Measurements from ENCODE around the gene TCP11L2. TPM values are rescaled to one million over a fixed set of nuclear protein-coding genes. Genes with fewer than 3 reads are reported as not detected.
A peak's percentile ranks its signal among the peaks of the same experiment; 100 is the strongest.
"Not testable (repeated sequence)": the region's sequence is repeated elsewhere in the genome, so short reads cannot be mapped to it uniquely, and the experiment has no call there.

TCP11L2 gene
- polyA plus RNA-seq, 3 donors: 16.7 to 20.6 (median 19.6) TPM

DNA sequence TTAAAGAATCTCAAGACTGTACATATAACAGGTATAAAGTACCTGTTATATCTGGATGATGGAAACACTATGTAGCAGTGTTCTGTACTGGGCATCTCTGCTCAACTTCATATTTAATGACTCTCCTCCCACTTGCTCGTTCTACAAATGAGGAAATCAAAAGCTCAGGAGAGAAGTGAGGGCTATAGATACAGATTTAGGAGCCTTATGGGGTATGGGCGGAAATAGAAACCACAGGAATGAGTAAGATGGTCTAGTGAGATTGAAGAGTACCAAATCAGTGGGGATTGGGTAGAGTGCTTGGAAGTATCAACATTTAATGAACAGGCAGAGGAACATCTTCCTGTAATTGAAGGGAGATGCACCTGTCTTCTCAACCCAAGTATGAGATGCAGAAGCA is 31.2 kb downstream of the TCP11L2 start:
- no peak for DNase-seq (ENCODE audit: low read depth in 3 of 3, low spot score in 2 of 3)

GRCh38 chr12:106341086-106341877 is 38.7 kb downstream of the TCP11L2 start:
- DNase-seq (ENCODE audit: low read depth in 3 of 3, low spot score in 2 of 3): no peak

- no peak for DNase-seq (ENCODE audit: low read depth in 3 of 3, low spot score in 2 of 3)
Measured at GRCh38 chr12:106342397-106343213, 40.1 kb downstream of the TCP11L2 start.

DNA sequence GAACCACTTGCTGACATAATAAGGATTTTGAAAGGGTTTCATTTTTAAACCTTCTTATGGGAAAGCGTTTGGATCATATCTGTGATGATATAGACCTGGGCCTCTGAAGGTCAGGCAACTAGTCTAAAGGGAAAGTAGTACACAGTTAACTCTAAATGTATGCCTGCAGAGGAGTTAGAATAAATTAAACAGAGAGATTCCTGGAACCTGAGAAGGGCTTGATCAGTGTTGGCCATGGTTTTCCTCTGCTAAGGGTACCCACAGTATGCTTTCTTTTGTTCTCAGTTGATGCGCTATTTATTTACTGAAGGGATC is 40.6 kb downstream of the TCP11L2 start:
- DNase-seq (ENCODE audit: low read depth in 3 of 3, low spot score in 2 of 3): no peak

DNA sequence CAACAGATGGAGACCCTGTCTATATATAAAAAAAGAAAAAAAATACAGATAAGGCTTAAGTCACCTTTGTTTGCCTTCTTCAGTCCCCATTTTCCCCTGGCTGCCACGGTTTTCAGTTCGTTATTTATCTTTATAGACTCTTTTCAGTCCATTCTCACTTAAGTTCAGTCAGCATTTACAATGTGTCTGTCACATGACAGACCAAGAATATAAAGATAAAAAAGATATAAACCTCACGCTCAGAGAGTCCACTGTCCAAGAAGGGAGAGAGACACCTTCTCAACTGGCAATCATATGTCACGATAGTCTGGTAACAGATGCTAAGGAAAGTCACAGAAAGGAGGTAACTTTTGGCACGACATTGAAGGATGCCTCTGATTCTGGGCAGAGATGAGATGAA is 41.6 kb downstream of the TCP11L2 start:
- DNase-seq (ENCODE audit: low read depth in 3 of 3, low spot score in 2 of 3): no peak

DNA sequence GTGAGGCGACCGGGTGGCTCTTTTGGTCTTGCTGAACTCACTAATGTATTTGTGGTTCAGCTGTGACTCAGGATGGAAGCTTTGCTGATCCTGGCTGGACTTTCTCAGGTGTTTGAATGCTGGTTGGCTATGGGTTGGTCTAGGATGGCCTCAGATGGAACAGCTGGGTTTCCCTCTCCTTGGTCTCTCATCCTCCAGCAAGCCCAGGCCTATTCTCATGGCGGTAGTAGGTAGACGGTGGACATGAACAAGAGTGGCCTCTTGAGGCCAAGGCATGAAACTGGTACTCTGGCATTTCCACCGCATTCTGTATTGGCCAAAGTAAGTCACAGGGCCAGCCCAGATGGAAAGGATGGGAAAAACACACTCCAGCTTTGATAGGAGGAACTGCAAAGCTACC is 43.2 kb downstream of the TCP11L2 start:
- peak in 1 of 3 donors; percentile 30 for DNase-seq (ENCODE audit: low read depth in 3 of 3, low spot score in 2 of 3)

- no peak for DNase-seq (ENCODE audit: low read depth in 3 of 3, low spot score in 2 of 3)
Measured at GRCh38 chr12:106348411-106348810, 45.9 kb downstream of the TCP11L2 start.

GRCh38 chr12:106353175-106353574 is 50.6 kb downstream of the TCP11L2 start:
- DNase-seq (ENCODE audit: low read depth in 3 of 3, low spot score in 2 of 3): no peak

DNA sequence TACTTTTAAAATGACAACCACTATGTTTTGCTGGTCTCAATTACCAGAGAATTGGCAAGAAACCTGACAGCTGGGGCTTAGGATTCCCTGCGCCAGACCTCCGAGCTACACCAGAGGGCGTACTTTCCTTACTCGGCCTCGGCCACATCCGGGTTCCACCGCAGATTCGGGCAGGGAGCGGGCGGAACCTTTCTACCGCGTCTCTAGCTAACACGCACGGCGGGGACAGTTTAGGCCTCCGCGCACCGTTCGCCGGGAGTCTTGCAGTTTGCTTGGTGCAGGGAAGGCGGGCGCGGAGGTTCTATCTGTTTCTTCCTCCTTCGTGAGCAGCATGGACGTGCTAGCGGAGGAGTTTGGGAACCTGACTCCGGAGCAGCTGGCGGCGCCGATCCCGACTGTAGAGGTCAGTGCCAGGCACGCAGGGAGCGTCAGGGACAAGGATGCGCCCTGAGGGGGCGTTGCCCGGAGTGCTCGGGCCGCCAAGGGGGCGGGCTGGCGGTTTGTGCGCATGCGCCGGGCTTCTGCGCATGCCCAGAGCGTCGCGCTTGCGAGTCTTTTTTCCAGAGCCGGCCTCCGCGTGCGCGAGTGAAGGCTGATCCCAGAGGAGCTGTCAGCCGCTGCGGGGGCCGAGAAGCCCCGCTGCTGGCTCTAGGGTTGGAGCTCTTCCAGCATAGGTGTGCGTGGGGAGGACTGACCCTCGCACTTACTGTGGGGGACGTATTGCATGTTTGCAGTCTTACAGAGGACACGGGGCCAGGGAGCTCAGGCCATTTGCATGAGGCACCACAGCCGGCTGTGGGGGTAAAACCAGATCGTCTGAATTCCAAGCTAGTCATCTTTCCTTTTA is 55.2 kb downstream of the TCP11L2 start, which contains the start of gene POLR3B:
Gene POLR3B, plus strand, starts transcription at position 200 of the 847 bp plus-strand sequence. Its CDS starts 132 bp downstream, at position 332.
- peak; percentile 92 to 93 (median 92) for DNase-seq (ENCODE audit: low read depth in 3 of 3, low spot score in 2 of 3)

DNA sequence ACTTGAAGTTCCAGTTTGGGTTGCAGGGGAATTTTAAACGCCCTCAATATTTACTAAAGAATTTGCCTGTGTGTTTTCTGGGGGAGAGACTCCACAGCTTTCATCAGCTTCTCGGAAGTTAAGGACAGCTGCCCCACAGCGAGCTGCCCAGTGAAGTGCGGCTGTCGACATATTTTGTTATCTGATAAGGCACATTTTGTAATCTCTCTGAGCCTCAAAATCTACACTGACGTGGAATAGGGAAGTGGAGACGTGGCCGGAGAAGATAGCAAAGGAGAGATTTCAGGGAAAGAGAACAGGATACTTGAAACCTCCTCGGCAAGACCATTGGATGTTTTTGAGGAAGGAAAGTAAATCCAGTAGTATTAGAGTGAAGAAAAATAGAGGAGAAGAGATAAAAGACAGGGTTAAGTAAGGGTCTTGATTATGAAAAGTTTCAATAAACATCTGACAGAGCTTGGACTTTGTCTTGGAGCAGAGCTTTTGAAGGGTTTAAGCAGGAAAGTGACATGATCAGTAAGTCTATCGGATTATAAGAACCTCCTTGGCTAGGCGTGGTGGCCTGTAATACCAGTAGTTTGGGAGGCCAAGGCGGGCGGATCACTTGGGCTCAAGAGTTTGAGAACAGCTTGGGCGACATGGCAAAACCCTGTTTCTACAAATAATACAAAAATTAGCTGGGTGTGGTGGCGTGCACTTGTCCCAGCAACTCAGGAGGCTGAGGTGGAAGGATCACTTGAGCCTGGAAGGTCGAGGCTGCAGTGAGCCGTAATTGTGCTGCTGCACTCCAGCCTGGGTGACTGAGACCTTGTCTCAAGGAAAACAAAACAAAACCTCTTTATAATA is 56.1 kb downstream of the TCP11L2 start:
- DNase-seq (ENCODE audit: low read depth in 3 of 3, low spot score in 2 of 3): no peak

DNA sequence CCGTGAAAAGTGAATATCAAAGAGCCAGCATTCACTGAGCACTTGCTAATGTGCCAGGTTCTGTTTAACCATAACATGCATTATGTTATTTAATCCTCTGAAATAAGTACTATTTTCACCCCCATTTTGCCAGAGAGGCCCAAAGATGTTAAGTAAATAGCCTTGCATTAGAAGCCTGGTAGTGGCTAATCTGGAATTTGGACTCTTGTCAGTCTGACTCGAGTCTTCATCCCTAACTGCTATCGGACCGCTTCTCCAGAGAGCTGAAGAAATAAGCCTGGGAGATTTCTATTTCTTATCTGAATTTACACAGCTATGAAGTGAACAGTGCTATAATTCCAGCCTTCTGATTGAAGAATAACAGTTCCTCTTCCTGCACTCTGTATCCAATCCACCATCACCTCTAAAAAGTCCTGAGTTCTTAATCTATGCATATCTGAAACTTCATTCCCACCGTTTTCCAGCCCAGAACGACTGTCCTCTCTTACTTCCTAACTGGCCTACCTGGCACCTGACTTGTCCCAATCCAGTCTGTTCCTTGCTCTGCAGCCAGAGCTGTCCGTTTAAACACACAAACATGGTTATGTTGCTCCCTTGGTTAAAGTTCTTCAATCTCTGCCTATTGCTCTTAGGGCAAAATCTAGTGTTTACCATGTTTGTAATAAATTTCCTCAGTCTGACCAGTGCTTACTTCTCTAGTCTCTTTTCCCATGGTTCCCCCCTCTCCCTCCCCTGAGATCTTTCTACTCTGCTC is 57.3 kb downstream of the TCP11L2 start:
- DNase-seq (ENCODE audit: low read depth in 3 of 3, low spot score in 2 of 3): no peak

- no peak for DNase-seq (ENCODE audit: low read depth in 3 of 3, low spot score in 2 of 3)
Measured at GRCh38 chr12:106360400-106360994, 58.0 kb downstream of the TCP11L2 start.

GRCh38 chr12:106362971-106363370 is 60.4 kb downstream of the TCP11L2 start:
- no peak for DNase-seq (ENCODE audit: low read depth in 3 of 3, low spot score in 2 of 3)

DNA sequence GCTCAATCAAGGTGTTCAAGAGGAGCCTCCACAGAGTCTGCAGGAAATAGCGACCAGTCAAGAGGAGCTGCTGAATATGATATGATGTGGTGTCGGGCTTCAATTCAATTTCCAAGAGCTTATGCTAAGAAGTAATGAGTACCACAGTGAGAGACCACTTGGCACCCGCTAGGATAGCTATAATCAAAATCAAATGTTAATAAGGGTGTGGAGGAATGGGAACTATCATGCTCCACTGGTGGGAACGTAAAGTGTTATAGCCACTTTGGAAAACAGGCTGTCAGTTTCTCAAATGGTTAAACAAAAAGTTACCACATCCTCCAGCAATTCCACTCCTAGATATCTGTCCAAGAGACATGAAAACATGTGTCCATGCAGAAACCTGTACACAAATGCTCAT is 61.7 kb downstream of the TCP11L2 start:
- no peak for DNase-seq (ENCODE audit: low read depth in 3 of 3, low spot score in 2 of 3)

- DNase-seq (ENCODE audit: low read depth in 3 of 3, low spot score in 2 of 3): no peak
Measured at GRCh38 chr12:106369624-106370346, 67.3 kb downstream of the TCP11L2 start.

GRCh38 chr12:106378788-106379187 is 76.3 kb downstream of the TCP11L2 start:
- no peak for DNase-seq (ENCODE audit: low read depth in 3 of 3, low spot score in 2 of 3)

- DNase-seq (ENCODE audit: low read depth in 3 of 3, low spot score in 2 of 3): no peak
Measured at GRCh38 chr12:106380954-106381353, 78.4 kb downstream of the TCP11L2 start.

- DNase-seq (ENCODE audit: low read depth in 3 of 3, low spot score in 2 of 3): not testable (repeated sequence)
Measured at GRCh38 chr12:106381866-106382265, 79.3 kb downstream of the TCP11L2 start.
